Endothelial cell of umbilical vein (primary cell): Measurements from ENCODE around the gene MDP1.

Source experiments
- CTCF ChIP-seq, 2 donors: IDR thresholded peaks; 1 replicate in 1 of 2; 2 replicates in 1 of 2; pipeline ENCODE4 v1.5.1; 2011; ENCODE audit warnings: low read length in 2 of 2, mild to moderate bottlenecking in 2 of 2, moderate library complexity in 2 of 2, control low read depth in 1 of 2, inconsistent platforms in 1 of 2, low read depth in 1 of 2; ENCODE audit not compliant: insufficient read depth in 1 of 2; ENCODE audit errors: extremely low read depth in 1 of 2
- MAX ChIP-seq: IDR thresholded peaks from 2 replicates; pipeline ENCODE4 v1.6.1; 2011; ENCODE audit not compliant: insufficient read depth, insufficient read length
- MYC ChIP-seq: IDR thresholded peaks from one replicate; pipeline ENCODE4 v1.6.1; 2011; ENCODE audit warnings: mild to moderate bottlenecking, low read depth, low read length
- POLR2A ChIP-seq: IDR thresholded peaks from 2 replicates; pipeline ENCODE4 v1.6.1; 2012; ENCODE audit warnings: low read depth, mild to moderate bottlenecking, control low read depth, low read length
- POLR2AphosphoS5 ChIP-seq: IDR thresholded peaks from 2 replicates; pipeline ENCODE4 v1.6.1; 2012; ENCODE audit warnings: low read depth, mild to moderate bottlenecking, control low read depth, low read length, moderate library complexity; ENCODE audit not compliant: insufficient read depth

- TF ChIP-seq CTCF (IDR thresholded peaks at IDR 0.05; ENCODE audit: extremely low read depth in 1 of 2, insufficient read depth in 1 of 2, low read depth in 1 of 2, low read length in 2 of 2) (no peak), MAX (no peak), POLR2A (no peak), MYC (no peak), POLR2AphosphoS5 (no peak)
Measured at GRCh38 chr14:24197056-24197450, 18.8 kb downstream of the MDP1 start.
